Pancreas (tissue), 10 donors: ENCODE data around the gene S100B. TPM values are rescaled to one million over a fixed set of nuclear protein-coding genes. Genes with fewer than 3 reads are reported as not detected.

Source experiments
- ATAC-seq, 4 donors: fragments of 200-7000 bp; cut with Tn5 transposase; one replicate each; pipeline versions ENCODE4 v1.8.0 to v1.9.1; 2020; ENCODE audit warnings: mild to moderate bottlenecking in 4 of 4, moderate library complexity in 4 of 4
- DNase-seq, 6 donors: peaks; one replicate each; pipeline ENCODE4 v3.0.0-alpha.2; 2020
- FAIRE-seq: peaks from 2 replicates; lab custom pipeline; 2012; peaks lifted over from hg19 to GRCh38; lab: Jason Lieb, UNC
- H3K27ac ChIP-seq, 4 donors: fragments of 200-600 bp; sonication (generic); 1 replicate in 3 of 4; 2 replicates in 1 of 4; pipeline versions ENCODE4 v1.5.0 to v1.8.0; 2020
- H3K27me3 ChIP-seq, 4 donors: fragments of 200-600 bp; one replicate each; pipeline ENCODE4 v1.8.0; 2021
- H3K36me3 ChIP-seq, 3 donors: fragments of 200-600 bp; sonication (generic) in 1 of 3; one replicate each; pipeline versions ENCODE4 v1.5.0 to v1.8.0; 2020 to 2021
- H3K4me1 ChIP-seq, 3 donors: fragments of 200-600 bp; one replicate each; pipeline ENCODE4 v1.8.0; 2021
- H3K4me3 ChIP-seq, 4 donors: fragments of 200-600 bp; sonication (generic) in 2 of 4; one replicate each; pipeline versions ENCODE4 v1.5.0 to v1.8.0; 2020 to 2021
- H3K9me3 ChIP-seq, 4 donors: fragments of 200-600 bp; one replicate each; pipeline ENCODE4 v1.8.0; 2021
- WGBS, 2 donors: extraction: QIAGEN DNeasy Blood & Tissue Kit; methylation state at CpG; one replicate each; pipeline ENCODE4 v1.1.7; 2013; 5-methylcytosine and 5-hydroxymethylcytosine counted together
- intact Hi-C, 3 donors: fragments of 100-400 bp; cut with DNase I; formaldehyde crosslinking; loops; one replicate each; pipeline versions ENCODE4 v1.11.1 to v1.14.2; 2022
- polyA plus RNA-seq, 2 donors: library from polyadenylated mRNA; stranded (reverse); fragments of 200-250 nt; gene quantifications; one replicate each; pipeline ENCODE4 v1.2.3, GENCODE V29; 2013
- total RNA-seq, 6 donors: library from RNA; stranded (reverse); fragmentation: NEBNext Ultra II Directional in 4 of 6; extraction: Animal tissue kit (Norgen Biotek cat#: 25700) in 4 of 6; gene quantifications; one replicate each; pipeline versions ENCODE4 v1.2.1 to v1.2.4, GENCODE V29; 2021 to 2023
- TF ChIP-seq, protein P1 (sequence below), 4 donors: fragments of 200-600 bp; sonication (generic) in 3 of 4; IDR thresholded peaks; one replicate each; pipeline versions ENCODE4 v1.5.0 to v1.8.0; 2021; ENCODE audit warnings: antibody characterized with exemption in 4 of 4
- donor health status: healthy with polysubstance abuse.
- donor health status: DM: no; HTN: no; CAD: no; lungs with moderate emphysema.
- donor health status: DM: no; HTN: no; CAD: no.
- donor health status: control.
- donor health status: control.
- donor health status: Bipolar disorder and iron deficiency.
- donor health status: DM: yes; HTN: yes; CAD: no.
- donor health status: DM: no; HTN: no; CAD: no.
- donor health status: DM: no; HTN: no; CAD: no.
- donor health status: DM: yes; HTN: yes; CAD: no.

The S100B gene
- total and polyA plus RNA-seq, 8 donors: 0.46 to 10.8 (median 2.0) TPM

GRCh38 chr21:46604329-46604974 lies 430 bp downstream of the S100B start:
- intact Hi-C loops: no loop called here
- Histone ChIP-seq H3K36me3 (no peaks in the 10 kb centered on the region), H3K27me3 (no peaks in the 10 kb centered on the region), H3K4me3 (no peak overlapping the region), H3K4me1 (no peaks in the 10 kb centered on the region), H3K27ac (no peak overlapping the region), H3K9me3 (no peaks in the 10 kb centered on the region)
- DNase-seq (no peak), FAIRE-seq (no peak), ATAC-seq (peak in 1 of 4 donors; percentile 11)
- TF ChIP-seq, protein P1, sequence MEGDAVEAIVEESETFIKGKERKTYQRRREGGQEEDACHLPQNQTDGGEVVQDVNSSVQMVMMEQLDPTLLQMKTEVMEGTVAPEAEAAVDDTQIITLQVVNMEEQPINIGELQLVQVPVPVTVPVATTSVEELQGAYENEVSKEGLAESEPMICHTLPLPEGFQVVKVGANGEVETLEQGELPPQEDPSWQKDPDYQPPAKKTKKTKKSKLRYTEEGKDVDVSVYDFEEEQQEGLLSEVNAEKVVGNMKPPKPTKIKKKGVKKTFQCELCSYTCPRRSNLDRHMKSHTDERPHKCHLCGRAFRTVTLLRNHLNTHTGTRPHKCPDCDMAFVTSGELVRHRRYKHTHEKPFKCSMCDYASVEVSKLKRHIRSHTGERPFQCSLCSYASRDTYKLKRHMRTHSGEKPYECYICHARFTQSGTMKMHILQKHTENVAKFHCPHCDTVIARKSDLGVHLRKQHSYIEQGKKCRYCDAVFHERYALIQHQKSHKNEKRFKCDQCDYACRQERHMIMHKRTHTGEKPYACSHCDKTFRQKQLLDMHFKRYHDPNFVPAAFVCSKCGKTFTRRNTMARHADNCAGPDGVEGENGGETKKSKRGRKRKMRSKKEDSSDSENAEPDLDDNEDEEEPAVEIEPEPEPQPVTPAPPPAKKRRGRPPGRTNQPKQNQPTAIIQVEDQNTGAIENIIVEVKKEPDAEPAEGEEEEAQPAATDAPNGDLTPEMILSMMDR (IDR thresholded peaks at IDR 0.05): no peak
- WGBS, 2 donors: 62 to 72% methylated on average over 9 of the region's 9 CpGs

DNA sequence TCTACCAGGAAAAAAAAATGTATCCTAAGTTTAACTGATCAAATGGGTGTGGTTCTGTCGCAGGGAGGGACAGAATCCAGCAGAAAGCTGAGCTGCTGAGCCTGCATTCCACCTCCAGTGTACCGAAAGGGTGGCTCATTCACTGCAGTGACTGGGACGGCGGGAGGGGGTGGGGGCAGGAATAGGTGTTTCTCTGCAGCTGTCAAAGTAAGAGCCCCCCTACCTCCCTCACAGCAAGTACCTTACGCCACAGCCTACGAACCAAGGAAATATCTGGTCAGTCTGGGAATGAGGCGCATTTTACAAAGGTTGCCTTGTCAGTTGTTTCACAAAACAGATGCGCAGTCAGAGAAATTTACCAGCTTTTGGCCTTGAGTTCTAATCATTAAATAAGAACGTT lies 1.7 kb downstream of the S100B start:
- Histone ChIP-seq H3K36me3 (no peaks in the 10 kb centered on the region), H3K4me1 (no peaks in the 10 kb centered on the region), H3K27me3 (no peaks in the 10 kb centered on the region), H3K9me3 (no peaks in the 10 kb centered on the region), H3K27ac (no peak overlapping the region), H3K4me3 (no peak overlapping the region)
- FAIRE-seq (no peak), ATAC-seq (peak in 1 of 4 donors; percentile 41), DNase-seq (no peak)
- 33 to 48% methylated on average over 7 to 9 of the region's 9 CpGs for WGBS, 2 donors
- TF ChIP-seq, protein P1 (IDR thresholded peaks at IDR 0.05): no peak
- intact Hi-C loops: no loop called here

DNA sequence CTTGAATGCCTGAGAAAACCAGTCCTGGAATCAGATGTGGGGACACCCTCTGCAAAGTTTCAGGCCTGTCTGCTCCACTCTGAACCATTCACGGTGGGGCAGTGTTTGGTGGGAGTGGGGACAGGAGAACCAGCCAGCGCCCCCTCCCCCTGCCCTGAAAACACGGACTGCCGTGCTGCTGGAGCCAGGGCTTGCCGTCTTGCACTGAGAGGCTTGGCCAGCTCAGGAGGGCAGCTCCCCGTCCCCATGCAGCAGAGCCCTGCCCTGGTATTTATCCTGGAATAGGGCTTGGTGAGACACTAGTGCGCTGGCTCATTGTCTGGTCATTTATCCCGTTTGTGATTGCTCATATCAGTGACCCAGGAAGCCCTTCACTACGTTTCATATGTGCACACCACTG lies 3.9 kb downstream of the S100B start:
- H3K4me3 ChIP-seq: no peak overlapping the region
- FAIRE-seq (no peak), DNase-seq (no peak), ATAC-seq (no peak)
- no peak overlapping the region for H3K27ac ChIP-seq
- H3K4me1 ChIP-seq: no peaks in the 10 kb centered on the region
- no peaks in the 10 kb centered on the region for H3K36me3 ChIP-seq
- H3K9me3 ChIP-seq: no peaks in the 10 kb centered on the region
- TF ChIP-seq, protein P1 (IDR thresholded peaks at IDR 0.05): no peak
- no peaks in the 10 kb centered on the region for H3K27me3 ChIP-seq
- WGBS, 2 donors: 64 to 66% methylated on average over 9 of the region's 9 CpGs
- intact Hi-C loops: no loop called here

GRCh38 chr21:46600305-46600704 lies 4.6 kb downstream of the S100B start:
- Histone ChIP-seq H3K4me3 (no peak overlapping the region), H3K27me3 (no peaks in the 10 kb centered on the region), H3K9me3 (no peaks in the 10 kb centered on the region), H3K36me3 (no peaks in the 10 kb centered on the region), H3K27ac (no peak overlapping the region), H3K4me1 (no peaks in the 10 kb centered on the region)
- DNase-seq (no peak), FAIRE-seq (no peak), ATAC-seq (no peak)
- TF ChIP-seq, protein P1 (IDR thresholded peaks at IDR 0.05): no peak
- 62% methylated on average over 5 of the region's 5 CpGs for WGBS, 2 donors
- intact Hi-C loops: no loop called here
